ENCODE measurements around the gene AGK. TPM values are rescaled to one million over a fixed set of nuclear protein-coding genes. Genes with fewer than 3 reads are reported as not detected.

The AGK gene
- polyA plus RNA-seq, 1 donor (not counting 4 experiments of a cell fraction or from before 2014, with no cell fraction given) = 40.0 TPM

DNA sequence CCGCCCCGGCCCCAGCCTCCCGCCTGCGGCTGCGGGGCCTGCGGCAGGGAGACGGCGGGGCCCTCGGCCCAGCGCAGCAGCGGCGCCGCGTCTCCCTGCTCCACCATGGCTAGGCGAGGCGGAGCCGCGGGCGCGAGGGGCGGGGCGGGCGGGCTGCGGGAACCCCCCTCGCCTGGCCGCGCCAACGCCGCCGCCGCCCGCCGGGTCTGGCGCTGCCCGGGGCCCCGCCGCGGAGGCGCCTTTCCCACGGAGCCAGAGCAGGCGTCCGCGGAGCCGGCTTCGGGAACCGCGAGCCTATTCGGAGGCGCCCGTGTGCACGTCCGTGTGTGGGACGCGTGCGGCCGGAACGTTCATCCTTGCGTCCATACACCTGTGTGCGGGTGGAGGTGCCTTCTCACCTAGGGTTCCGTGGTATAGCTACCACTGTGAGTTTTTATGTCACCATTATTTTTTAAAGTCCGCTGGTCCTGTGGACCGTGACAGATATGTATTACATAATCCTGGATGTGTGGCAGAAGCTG lies 150.9 kb downstream of the AGK start, which contains the start of gene DENND11:
Gene DENND11 (minus strand): TSS at position 120 of the 521 bp plus-strand sequence. CDS start 13 bp downstream, at position 107.
- no peak for DNase-seq (ENCODE audit: low read depth, low spot score)
- H2AFZ ChIP-seq (ENCODE audit: control insufficient read depth, low read length) = peak within 1 kb of the TSS; percentile 87
- no peaks in the 10 kb centered on the region for H3K9me1 ChIP-seq (ENCODE audit: control insufficient read depth, extremely low read depth, insufficient read depth, low read length)
- H3K9ac ChIP-seq (ENCODE audit: control insufficient read depth, extremely low read depth, insufficient read depth, low read length) = peak within 1 kb of the TSS; percentile 61
- peak within 1 kb of the TSS; percentile 91 for H3K4me2 ChIP-seq (ENCODE audit: control insufficient read depth, extremely low read depth, insufficient read depth, low read depth, low read length)
- peak within 1 kb of the TSS; percentile 56 to 76 (median 75) for H3K4me3 ChIP-seq (ENCODE audit: control insufficient read depth in 2 of 3, extremely low read depth in 1 of 3, insufficient read depth in 2 of 3, low read depth in 1 of 3, low read length in 3 of 3)
- H3K79me2 ChIP-seq (ENCODE audit: control insufficient read depth, insufficient read depth, low read length) = no peaks in the 10 kb centered on the region
- dilution Hi-C loops (cut with MboI; ENCODE audit: extremely low pct_ligation_motif_present, low sequenced_read_pairs) = no loop called here
- H3K9me3 ChIP-seq (ENCODE audit: control insufficient read depth, low read depth, low read length) = no peaks in the 10 kb centered on the region
- H3K4me1 ChIP-seq (ENCODE audit: control insufficient read depth, extremely low read depth, insufficient read depth, low read length) = peaks cover 16% of the 10 kb centered on the region
- H3K36me3 ChIP-seq (ENCODE audit: control insufficient read depth in 2 of 2, extremely low read depth in 1 of 2, insufficient read depth in 2 of 2, low read length in 2 of 2) = no peaks in the 10 kb centered on the region
- FAIRE-seq = no peak
- H4K20me1 ChIP-seq (ENCODE audit: control insufficient read depth, extremely low read depth, insufficient read depth, low read length) = no peaks in the 10 kb centered on the region
- H3K27me3 ChIP-seq (ENCODE audit: control insufficient read depth, extremely low read depth, insufficient read depth, low read length) = no peaks in the 10 kb centered on the region
- TF ChIP-seq EZH2 (IDR thresholded peaks at IDR 0.05; ENCODE audit: low read length) = no peak
- no peak within 1 kb of the TSS for H3K27ac ChIP-seq (ENCODE audit: control insufficient read depth, insufficient read depth, low read length)

- H2AFZ ChIP-seq (ENCODE audit: control insufficient read depth, low read length) = no peak overlapping the region
- dilution Hi-C loops (cut with MboI; ENCODE audit: extremely low pct_ligation_motif_present, low sequenced_read_pairs) = no loop called here
- H3K9ac ChIP-seq (ENCODE audit: control insufficient read depth, extremely low read depth, insufficient read depth, low read length) = no peak overlapping the region
Observed at GRCh38 chr7:141702892-141703291, 151.7 kb downstream of the AGK start.

DNA sequence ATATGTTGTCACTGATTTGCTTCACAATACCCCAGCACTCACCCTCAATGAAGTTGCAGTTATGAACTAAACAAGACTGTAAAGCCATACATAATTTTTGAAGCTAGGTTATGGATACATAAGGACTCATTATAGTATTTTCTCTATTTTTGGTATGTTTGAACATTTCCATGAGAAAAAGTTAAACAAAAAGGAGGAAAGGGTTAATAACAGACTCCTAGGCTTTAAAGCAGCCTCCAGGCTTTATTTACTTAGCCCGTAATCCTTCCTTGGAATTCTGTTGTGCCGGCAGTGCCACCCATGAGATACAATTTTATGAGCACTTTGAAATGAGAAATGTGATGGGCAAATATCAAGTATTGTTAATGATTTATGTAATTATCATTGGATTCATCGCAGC lies 152.9 kb downstream of the AGK start:
- no peak overlapping the region for H2AFZ ChIP-seq (ENCODE audit: control insufficient read depth, low read length)
- DNase-seq (ENCODE audit: low read depth, low spot score) (no peak), FAIRE-seq (no peak)
- no peaks in the 10 kb centered on the region for H3K9me1 ChIP-seq (ENCODE audit: control insufficient read depth, extremely low read depth, insufficient read depth, low read length)
- no peak overlapping the region for H3K9ac ChIP-seq (ENCODE audit: control insufficient read depth, extremely low read depth, insufficient read depth, low read length)
- dilution Hi-C loops (cut with MboI; ENCODE audit: extremely low pct_ligation_motif_present, low sequenced_read_pairs) = no loop called here
- no peaks in the 10 kb centered on the region for H3K27me3 ChIP-seq (ENCODE audit: control insufficient read depth, extremely low read depth, insufficient read depth, low read length)
- H3K4me2 ChIP-seq (ENCODE audit: control insufficient read depth, extremely low read depth, insufficient read depth, low read depth, low read length) = no peak overlapping the region
- H3K4me1 ChIP-seq (ENCODE audit: control insufficient read depth, extremely low read depth, insufficient read depth, low read length) = peaks cover 12% of the 10 kb centered on the region
- H3K4me3 ChIP-seq (ENCODE audit: control insufficient read depth in 2 of 3, extremely low read depth in 1 of 3, insufficient read depth in 2 of 3, low read depth in 1 of 3, low read length in 3 of 3) = no peak overlapping the region
- no peaks in the 10 kb centered on the region for H3K9me3 ChIP-seq (ENCODE audit: control insufficient read depth, low read depth, low read length)
- no peaks in the 10 kb centered on the region for H3K79me2 ChIP-seq (ENCODE audit: control insufficient read depth, insufficient read depth, low read length)
- no peaks in the 10 kb centered on the region for H3K36me3 ChIP-seq (ENCODE audit: control insufficient read depth in 2 of 2, extremely low read depth in 1 of 2, insufficient read depth in 2 of 2, low read length in 2 of 2)
- H4K20me1 ChIP-seq (ENCODE audit: control insufficient read depth, extremely low read depth, insufficient read depth, low read length) = no peaks in the 10 kb centered on the region
- no peak for TF ChIP-seq CTCF (optimal IDR thresholded peaks at IDR 0.05 in 1 of 3, IDR thresholded peaks at IDR 0.05 in 1 of 3, conservative IDR thresholded peaks at IDR 0.05 in 1 of 3; ENCODE audit: extremely low read depth in 1 of 3, insufficient read depth in 2 of 3, low read length in 3 of 3)
- TF ChIP-seq EZH2 (IDR thresholded peaks at IDR 0.05; ENCODE audit: low read length) = no peak
- H3K27ac ChIP-seq (ENCODE audit: control insufficient read depth, insufficient read depth, low read length) = no peak overlapping the region

More at GRCh38 chr7:141702892-141703291, 151.7 kb downstream of the AGK start:
- no peaks in the 10 kb centered on the region for H3K9me1 ChIP-seq (ENCODE audit: control insufficient read depth, extremely low read depth, insufficient read depth, low read length)
- H3K4me1 ChIP-seq (ENCODE audit: control insufficient read depth, extremely low read depth, insufficient read depth, low read length) = peaks cover 12% of the 10 kb centered on the region
- H3K79me2 ChIP-seq (ENCODE audit: control insufficient read depth, insufficient read depth, low read length) = no peaks in the 10 kb centered on the region
- H3K36me3 ChIP-seq (ENCODE audit: control insufficient read depth in 2 of 2, extremely low read depth in 1 of 2, insufficient read depth in 2 of 2, low read length in 2 of 2) = no peaks in the 10 kb centered on the region
- TF ChIP-seq EZH2 (IDR thresholded peaks at IDR 0.05; ENCODE audit: low read length) = no peak
- H3K4me2 ChIP-seq (ENCODE audit: control insufficient read depth, extremely low read depth, insufficient read depth, low read depth, low read length) = peak overlapping the region; percentile 91
- H3K4me3 ChIP-seq (ENCODE audit: control insufficient read depth in 2 of 3, extremely low read depth in 1 of 3, insufficient read depth in 2 of 3, low read depth in 1 of 3, low read length in 3 of 3) = no peak overlapping the region
- FAIRE-seq (no peak), DNase-seq (ENCODE audit: low read depth, low spot score) (no peak)
- H3K27ac ChIP-seq (ENCODE audit: control insufficient read depth, insufficient read depth, low read length) = no peak overlapping the region
- no peaks in the 10 kb centered on the region for H4K20me1 ChIP-seq (ENCODE audit: control insufficient read depth, extremely low read depth, insufficient read depth, low read length)
- H3K9me3 ChIP-seq (ENCODE audit: control insufficient read depth, low read depth, low read length) = no peaks in the 10 kb centered on the region
- H3K27me3 ChIP-seq (ENCODE audit: control insufficient read depth, extremely low read depth, insufficient read depth, low read length) = no peaks in the 10 kb centered on the region

Measured in keratinocyte (primary cell).